Activated CD4-positive, CD25-positive, alpha-beta regulatory T cell (primary cell): Measurements from ENCODE around the gene BBC3.
"Not testable (repeated sequence)": the region's sequence is repeated elsewhere in the genome, so short reads cannot be mapped to it uniquely, and the experiment has no call there.

Experiments used
- DNase-seq, 4 experiments: peaks; one replicate each; lab custom pipeline; 2025; lab: John Stamatoyannopoulos, UW

Gene BBC3, protein sequence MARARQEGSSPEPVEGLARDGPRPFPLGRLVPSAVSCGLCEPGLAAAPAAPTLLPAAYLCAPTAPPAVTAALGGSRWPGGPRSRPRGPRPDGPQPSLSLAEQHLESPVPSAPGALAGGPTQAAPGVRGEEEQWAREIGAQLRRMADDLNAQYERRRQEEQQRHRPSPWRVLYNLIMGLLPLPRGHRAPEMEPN

DNA sequence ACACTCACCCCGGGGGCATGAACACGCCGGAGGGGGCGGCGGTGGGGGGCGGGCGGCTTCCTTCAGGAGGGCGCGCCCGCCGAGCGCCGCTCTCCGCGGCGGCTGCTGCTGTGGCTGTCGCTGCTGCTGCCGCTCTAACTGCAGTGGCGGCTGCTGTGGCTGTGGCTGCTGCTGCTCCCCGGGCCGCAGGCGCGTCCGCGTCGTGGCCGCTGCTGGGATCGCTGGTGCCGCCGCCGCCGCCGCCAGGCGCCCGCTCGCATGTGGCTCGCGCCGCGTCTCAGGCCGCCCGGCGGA is at the start of gene BBC3:
BBC3 (minus strand) TSS at position 279 of the 294 bp plus-strand sequence. CDS start 2,768 bp downstream, outside the sequence.
- no peak for DNase-seq

DNA sequence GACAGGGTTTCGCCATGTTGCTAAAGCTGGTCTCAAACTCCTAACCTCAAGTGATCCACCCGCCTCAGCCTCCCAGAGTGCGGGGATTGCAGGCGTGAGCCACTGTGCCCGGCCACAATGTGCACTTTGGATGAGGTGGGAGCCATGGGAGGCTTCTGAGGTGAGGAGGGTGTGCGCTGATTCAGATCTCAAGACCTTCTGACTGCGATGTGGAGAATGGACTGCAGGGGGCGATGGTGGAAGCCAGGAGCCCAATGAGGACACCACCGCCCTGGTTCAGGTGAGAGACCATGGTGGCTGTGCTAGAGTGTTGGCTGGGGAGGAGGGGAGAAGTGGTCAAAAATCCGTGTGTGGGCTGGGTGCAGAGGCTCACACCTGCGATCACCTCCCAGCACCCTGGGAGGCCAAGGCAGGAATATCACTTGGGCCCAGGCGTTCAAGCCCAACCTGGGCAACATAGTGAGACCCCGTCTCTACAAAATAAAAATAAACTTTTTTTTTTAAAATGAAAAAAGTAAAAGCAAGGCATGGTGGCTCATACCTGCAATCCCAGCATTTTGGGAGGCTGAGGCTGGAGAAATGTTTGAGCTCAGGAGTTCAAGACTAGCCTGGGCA is 49.3 kb upstream of the BBC3 start:
- peak in 3 of 4 experiments; percentile 20 to 48 (median 25) for DNase-seq

DNA sequence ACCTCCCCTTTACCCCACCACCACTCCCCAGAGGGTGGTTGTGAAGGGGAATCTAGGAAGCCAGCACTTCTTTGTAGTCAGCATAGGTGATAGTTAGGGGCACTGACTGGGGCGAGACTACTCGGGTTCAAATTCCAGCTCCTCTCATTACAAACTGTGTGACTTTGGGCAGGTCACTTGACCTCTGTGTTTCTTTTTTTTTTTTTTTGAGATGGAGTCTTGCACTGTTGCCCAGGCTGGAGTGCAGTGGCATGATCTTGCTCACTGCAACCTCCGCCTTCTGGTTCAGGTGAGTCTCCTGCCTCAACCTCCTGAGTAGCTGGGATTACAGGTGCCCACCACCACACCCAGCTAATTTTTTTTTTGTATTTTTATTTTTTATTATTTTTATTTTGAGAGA is 45.5 kb upstream of the BBC3 start:
- DNase-seq: not testable (repeated sequence)

DNA sequence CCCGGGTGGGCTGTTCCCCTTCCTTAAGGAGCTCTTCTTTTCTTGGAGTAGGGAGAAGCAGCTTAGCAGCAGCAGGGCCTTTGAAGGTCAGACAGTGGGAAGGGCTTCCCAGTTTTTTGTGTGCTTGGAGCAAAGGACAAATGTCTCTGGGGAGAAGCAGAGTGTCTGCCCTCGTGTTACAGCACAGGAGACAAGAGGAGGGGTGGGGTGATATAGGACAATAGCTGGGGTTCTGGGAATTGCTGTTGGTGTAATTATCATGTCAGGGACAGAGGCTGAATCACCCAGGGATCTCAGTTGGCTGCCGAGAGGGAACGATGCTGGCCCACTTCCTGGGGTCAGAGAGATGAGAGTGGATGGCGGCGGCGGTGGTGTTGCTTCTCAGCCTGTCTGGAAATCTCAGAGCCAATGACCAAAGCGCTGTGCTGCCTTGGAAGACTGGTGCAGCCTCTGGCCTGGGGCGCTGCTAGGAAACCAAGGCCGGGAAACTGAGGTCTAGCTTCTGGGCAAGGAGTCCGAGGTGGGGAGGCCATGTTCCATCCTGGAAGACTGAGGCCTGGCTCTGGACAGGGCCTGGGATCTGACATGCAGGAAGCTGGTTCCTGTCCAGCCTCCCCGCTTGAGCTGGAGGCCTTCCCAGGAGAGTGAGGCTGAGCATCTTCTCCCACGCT is 44.9 kb upstream of the BBC3 start:
- no peak for DNase-seq

DNA sequence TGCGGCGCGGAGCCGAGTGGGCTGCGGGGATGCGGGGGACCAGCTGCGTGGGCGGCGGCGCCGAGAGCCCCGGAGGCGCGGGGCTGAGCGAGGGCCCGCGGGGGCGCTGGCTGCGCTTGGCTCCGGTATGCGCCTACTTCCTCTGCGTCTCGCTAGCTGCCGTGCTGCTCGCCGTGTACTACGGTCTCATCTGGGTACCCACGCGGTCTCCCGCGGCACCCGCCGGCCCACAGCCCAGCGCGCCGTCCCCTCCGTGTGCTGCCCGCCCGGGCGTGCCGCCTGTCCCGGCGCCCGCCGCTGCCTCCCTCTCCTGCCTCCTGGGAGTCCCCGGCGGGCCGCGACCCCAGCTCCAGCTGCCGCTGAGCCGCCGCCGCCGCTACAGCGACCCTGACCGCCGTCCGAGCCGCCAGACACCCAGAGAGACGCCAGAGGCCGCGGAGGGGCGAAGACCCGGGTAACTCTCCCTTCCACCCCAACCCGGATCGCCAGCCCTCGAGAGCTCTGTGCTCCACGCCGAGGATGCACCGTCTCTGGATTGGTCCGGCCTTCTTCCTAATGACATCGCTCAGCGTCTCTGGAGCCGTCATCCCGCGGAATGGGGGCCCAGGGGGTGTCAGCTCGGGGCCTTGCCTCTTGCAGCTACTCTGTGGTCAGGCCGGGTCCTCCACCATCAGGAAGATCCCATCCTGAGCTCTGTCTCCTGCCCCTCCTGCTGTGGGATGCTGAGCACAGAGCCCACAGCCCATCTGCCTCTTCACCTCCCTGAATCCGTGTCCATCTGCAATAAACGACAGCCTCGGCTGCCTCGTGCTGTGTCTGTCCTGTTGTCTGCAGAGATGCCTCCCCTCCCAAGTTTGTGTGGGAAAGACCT is 44.1 kb upstream of the BBC3 start:
- peak in 1 of 4 experiments; percentile 21 for DNase-seq

DNA sequence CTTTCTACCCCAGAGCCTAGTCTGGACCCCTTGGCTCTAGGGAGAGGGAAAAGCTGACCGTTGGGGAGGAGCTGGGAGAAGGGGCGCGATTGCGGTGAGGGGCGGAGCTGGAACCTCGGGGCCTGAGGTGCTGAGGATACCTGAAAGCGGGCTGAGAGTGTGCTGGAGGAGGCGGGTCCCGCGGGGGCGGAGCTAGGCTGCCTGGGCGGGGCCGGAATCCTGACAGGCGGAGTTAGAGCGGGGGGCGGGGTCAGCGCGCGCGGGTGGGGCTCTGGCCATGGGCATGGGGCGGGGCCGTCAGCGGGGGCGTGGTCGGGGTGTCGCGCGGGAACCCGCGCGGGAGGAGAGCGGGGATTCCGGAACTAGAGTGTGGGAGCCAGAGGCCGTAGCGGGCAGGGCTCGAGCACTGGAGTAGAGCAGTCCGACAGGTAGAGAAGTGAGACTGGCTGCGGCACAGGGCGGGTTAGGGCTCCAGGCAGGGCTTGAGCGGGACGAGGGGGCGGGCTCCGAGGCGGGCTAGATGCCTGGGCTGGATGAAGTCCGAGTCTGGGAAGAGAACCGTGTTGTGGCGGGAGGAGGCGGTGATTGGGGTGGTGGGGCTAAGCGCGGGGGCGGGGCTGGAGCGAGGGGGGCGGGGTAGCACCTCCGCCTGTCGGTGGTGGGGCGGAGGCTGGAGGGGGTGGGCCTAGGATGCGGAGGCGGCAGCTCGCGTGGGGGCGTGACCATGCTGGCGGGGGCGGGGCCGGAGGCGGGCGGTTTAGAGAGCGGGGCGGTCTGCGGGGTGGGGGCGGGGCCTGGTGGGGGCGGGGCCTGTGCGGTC is 43.3 kb upstream of the BBC3 start, which contains the start of gene INAFM1:
INAFM1 (plus strand) TSS at position 815 of the 820 bp plus-strand sequence. CDS start 35 bp downstream, outside the sequence.
- DNase-seq: peak; percentile 99 to 100 (median 100)

DNA sequence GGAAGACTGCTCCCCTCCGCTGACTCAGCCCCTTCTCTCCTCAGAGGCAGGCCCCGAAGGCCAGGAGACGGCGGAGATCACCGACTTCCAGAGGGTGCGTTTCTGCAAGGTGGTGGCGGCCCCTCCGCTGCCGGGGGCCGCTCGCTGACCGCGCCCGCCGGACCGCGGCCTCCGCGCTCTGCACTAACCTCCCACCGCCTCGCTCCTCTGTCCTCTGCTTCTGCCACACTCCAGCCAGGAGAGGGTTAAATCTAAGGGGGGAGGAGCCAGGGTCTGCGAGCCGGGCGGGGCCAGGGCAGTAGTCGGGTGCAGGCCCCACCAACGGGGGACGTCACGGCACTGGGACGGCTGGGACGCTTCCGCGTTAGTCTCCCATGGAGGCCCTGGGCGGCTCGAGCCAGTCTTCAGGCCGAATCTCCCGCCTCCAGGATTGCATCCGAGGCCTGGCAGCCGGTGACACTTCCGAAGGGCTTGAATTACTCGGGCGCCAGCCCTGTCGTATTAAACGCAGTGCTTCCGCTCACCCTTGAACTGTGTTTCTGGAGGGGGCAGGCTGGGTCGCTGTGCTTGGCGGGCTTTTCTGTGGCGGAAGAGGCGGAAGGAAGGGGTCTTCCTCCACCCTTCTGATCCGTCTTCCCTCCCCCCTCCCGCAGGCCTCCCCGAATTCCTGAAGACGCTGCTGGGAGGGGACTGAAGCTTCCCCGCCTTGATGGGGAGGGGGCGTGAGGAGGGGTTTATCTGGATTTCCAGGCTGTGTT is 42.5 kb upstream of the BBC3 start:
- peak; percentile 63 to 83 (median 72) for DNase-seq

DNA sequence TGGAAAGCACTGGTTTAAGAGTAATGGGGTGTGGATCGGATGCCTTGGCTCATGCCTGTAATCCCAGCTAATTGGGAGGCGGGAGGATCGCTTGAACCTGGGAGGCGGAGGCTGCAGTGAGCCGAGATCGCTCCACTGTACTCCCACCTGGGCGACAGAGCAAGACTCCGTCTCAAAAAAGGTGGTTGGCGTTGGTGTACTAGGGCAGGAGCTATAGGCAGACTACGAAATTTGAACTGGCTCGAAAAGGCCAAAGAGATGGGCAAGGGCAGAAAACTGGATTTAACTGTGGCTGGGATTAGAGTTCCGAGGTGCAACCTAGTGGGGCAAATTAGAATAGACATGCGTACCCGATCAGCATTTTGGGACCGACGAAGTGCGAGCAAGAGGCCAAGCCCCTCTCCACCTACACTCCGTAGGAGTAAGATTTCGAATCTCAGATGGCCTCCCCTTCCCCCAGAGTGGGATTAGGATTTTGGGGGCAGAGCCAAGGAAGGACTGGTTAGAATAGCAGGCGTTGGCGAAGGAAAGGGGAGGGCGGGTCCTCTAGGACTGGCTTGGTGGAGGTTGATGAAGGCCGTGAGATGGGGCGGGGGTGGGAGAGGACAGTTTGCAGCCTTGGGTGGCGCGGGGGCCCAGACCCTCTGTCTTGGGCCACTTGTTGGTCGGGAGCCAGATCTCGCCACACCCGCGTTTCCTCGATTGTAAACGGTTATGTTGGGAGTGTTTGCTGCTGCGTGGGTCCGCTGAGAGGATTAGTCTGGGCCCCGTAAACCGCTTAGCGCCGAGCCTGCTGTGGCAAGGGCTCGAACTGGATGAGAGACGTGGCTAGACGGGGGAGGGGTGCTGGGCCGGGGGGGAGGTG is 41.7 kb upstream of the BBC3 start:
- no peak for DNase-seq

DNA sequence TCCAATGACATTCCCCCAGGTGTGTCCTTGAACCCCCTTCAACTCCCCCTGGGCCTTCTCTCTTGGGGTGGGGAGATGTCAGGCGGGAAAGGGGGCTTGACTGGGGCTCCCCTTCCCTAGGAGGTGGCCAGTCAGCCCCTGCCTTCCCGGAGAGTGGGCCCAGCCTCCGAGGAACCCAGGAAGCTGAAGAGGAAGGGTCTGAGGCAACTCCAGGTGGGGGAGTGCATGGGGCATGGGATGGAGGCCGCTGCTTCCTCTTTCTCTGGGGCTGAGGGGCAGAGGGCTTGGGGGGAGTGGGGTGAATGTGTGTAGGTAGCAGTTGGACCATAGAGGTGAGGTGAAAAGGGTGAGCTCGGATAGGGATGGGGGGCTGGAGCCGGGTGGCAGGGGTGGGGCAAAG is 41.0 kb upstream of the BBC3 start:
- DNase-seq: no peak

DNA sequence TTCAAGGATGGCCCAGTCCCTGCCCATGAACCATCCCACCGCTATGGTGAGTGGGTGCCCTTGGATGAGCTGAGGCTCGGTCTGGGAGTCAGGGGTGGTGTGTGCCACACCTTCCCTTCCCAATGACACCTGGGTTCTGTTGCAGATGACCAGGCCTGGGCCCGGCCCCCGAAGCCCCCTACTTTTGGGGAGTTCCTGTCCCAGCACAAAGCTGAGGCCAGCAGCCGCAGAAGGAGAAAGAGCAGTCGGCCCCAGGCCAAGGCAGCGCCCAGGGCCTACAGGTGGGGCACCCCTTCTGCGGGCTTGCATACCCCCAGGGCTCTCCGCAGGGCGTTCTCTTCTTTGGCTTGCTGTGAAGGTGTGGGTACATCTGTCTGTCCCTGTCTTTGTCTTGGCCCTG is 39.4 kb upstream of the BBC3 start:
- no peak for DNase-seq

DNA sequence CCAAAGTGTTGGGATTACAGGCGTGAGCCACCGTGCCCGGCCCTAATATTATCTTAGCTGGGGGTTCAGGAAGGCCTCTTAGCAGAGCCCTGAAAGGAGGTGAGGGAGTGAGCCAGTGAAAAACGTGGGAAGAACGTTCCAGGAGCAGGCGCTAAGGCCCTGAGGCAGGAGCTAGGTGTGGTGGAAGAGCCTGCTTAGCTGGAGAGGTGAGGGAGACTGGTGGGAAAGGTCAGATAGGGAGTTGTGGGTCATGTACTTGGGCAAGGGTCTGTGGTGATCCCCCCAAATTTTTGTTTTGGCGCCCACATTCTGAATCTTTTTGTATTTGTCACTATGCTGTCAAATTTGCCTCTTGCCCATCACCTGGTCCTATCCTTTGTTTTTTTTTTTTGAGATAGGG is 38.6 kb upstream of the BBC3 start:
- DNase-seq: no peak

DNA sequence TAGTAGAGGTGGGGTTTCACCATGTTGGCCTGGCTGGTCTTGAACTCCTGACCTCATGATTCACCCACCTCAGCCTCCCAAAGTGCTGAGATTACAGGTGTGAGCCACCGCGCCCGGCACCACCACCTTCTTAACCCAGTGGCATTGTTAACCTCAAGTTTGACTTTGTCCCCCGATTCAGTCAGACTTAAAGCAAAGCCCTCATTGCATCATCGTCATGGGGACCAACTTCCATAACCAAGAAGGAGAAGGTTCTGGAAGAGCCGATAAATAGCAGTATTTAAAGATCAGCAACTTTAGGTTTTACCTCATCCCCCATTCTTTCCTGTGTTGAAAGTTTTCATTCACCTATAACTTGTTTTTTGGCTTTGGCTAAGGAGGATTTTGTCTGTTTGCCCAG is 37.0 kb upstream of the BBC3 start:
- DNase-seq: no peak

DNA sequence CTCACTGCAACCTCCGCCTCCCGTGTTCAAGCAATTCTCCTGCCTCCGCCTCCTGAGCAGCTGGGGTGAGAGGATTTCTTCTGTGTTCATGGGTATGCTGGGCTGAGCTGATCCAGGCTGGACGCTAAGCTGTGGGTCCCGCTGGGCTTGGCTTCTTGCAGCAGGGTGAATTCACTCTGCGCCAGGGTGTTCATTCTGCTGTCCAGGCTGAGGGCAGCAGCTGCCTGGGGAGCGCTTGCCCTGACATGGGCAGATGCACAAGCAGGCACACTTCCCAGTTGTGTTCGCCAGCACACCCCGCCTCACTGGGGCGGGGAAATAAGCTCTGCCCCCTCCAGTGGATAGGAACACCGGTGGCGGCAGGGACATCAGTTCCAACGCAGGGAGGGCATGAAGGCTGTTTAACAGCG is 36.4 kb upstream of the BBC3 start:
- DNase-seq: no peak

DNA sequence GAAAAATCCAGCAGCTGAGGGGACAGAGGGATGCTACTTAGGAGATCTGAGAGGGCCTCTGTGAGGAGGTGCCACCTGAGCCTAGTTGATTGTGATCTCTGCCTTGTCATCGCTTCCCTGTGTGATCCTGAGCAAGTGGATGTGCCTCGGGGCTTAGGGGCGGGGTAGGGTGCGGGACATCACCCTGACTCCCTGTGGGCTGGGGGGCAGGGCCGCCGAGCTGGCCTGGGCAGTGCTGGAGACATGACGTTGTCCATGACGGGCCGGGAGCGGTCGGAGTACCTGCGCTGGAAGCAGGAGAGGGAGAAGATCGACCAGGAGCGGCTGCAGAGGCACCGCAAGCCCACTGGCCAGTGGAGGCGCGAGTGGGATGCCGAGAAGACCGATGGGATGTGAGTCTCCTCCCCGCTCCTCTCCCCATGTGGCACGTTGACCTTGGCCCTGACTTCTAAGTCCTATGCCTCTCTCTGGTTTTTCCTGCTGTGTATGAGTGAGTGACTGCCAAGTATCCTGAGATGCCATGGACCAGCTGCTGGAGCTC is 35.5 kb upstream of the BBC3 start:
- no peak for DNase-seq

DNA sequence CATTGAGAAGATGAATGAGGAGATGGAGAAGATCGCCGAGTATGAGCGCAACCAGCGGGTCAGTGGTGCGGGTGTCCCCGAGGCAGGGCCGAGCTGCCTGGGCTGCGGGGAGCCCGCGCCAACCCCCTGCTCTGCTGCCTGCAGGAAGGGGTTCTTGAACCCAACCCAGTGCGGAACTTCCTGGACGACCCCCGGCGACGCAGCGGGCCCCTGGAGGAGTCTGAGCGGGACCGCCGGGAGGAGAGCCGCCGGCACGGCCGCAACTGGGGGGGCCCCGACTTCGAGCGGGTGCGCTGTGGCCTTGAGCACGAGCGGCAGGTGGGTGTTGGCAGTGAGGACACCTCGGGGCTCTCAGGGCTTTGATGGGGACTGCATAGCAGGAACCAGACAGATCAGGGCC is 33.6 kb upstream of the BBC3 start:
- DNase-seq: no peak

DNA sequence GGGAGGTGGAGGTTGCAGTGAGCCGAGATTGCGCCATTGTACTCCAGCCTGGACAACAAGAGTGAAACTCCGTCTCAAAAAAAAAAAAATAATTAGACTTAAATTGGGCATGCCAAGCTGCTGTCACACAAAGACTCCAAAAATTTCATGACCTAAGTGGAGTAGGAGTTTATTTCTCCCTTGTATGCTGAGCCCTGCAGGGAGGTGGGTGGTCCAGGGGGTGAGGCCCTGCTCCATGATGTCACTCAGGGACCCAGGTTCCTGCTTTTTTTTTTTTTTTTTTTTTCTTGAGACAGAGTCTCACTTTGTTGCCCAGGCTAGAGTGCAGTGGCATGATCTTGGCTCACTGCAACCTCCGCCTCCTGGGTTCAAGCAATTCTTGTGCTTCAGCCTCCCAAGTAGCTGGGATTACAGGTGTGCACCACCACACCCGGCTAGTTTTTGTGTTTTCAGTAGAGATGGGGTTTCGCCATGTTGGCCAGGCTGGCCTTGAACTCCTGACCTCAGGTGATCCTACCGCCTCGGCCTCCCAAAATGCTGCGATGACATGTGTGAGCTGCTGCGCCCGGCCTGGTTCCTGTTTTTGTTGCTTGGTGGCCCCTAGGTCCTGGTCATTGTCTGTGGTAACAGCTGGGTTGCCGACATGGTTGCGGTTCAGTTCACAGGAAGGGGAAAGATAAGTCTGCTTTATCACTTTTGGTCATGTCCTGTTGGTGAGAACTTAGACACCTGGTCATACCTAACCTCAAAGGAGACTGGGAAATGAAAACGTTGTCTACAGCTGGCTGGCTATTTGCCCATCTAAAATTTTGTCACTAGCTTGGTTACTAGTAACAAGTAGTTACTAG is 31.2 kb upstream of the BBC3 start:
- not testable (repeated sequence) for DNase-seq

DNA sequence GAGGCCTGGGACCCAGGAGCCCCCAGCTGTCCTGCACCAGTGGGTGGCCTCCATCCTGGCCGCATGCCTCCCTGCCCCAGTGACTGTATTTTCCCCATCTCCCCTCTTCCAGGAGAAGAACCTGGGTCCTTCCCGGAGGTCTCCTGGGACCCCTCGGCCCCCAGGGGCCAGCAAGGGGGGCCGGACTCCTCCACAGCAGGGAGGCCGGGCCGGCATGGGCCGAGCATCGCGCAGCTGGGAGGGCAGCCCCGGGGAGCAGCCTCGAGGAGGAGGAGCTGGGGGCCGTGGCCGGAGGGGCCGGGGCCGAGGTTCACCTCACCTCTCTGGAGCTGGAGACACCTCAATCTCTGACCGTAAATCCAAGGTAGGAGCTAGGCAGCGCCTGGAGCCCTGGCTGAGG is 29.5 kb upstream of the BBC3 start:
- DNase-seq: no peak

DNA sequence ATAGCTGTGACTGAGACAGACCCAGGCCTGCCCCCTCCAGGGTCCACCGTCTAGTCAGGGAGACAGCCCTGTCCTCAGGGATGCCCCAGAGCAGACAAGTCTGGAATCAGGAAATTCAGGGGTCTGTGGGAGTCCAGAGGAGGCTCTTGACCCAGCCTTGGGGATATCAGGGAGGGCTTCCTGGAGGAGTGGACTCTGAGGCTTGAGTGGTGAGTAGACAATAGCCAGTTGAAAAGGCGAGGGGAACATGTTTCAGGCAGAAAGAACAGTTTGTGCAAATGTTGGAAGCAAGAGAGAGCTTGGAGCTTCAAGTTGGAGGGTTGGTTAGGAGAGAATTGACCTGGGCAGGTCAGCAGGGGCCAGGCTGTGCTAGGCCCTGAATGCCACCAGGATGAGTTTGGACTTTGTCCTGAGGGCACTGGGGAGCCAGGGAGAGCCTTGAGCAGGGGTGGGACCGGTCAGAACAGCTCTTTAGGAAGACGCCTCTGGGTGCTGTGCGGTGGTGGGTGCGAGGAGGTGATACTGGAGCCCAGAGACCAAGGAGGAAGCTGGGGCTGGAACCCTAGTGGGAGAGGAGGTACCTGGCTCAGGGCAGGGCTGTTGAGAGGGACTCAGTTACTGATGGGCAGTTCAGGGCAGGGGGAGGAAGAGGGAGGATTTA is 28.0 kb upstream of the BBC3 start:
- no peak for DNase-seq
